HUES64 (cell line): ENCODE measurements around the gene ALMS1.
"Not testable (repeated sequence)": the region's sequence is repeated elsewhere in the genome, so short reads cannot be mapped to it uniquely, and the experiment has no call there.

ENCODE experiments used
- H3K27ac ChIP-seq: 2 replicates; pipeline ENCODE4 v1.7.0; 2013; ENCODE audit warnings: low read depth, low read length, inconsistent platforms
- H3K27me3 ChIP-seq: 2 replicates; pipeline ENCODE4 v1.6.1; 2013; ENCODE audit warnings: mild to moderate bottlenecking, low read length; ENCODE audit not compliant: insufficient read depth
- H3K36me3 ChIP-seq: 2 replicates; pipeline ENCODE4 v1.6.1; 2013; ENCODE audit warnings: mild to moderate bottlenecking, low read length; ENCODE audit not compliant: insufficient read depth
- H3K4me1 ChIP-seq: 2 replicates; pipeline ENCODE4 v1.6.1; 2013; ENCODE audit warnings: mild to moderate bottlenecking, low read length, moderate library complexity; ENCODE audit not compliant: insufficient read depth
- H3K4me3 ChIP-seq: 2 replicates; pipeline ENCODE4 v1.5.1; 2013; ENCODE audit warnings: mild to moderate bottlenecking, low read length, moderate library complexity
- H3K9ac ChIP-seq: 2 replicates; pipeline ENCODE4 v1.6.1; 2013; ENCODE audit warnings: mild to moderate bottlenecking, low read depth, low read length
- H3K9me3 ChIP-seq: 2 replicates; pipeline ENCODE4 v1.6.1; 2013; ENCODE audit warnings: low read depth, low read length; ENCODE audit not compliant: insufficient read depth
- WGBS: fragments of 150-250, 120-280 bp; methylation state at CpG from one replicate; pipeline ENCODE4 v1.1.7; 2013; ENCODE audit warnings: missing lambda C conversion rate; 5-methylcytosine and 5-hydroxymethylcytosine counted together

ALMS1 gene

DNA sequence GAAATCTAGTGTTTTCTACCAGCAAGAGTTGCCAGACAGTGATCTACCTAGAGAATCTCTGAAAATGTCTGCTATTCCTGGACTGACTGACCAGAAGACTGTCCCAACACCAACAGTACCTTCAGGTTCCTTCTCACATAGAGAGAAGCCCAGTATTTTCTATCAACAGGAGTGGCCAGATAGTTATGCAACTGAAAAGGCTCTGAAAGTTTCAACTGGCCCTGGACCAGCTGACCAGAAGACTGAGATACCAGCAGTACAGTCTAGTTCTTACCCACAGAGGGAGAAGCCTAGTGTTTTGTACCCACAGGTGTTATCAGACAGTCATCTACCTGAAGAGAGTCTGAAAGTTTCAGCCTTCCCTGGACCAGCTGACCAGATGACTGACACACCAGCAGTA lies 63.8 kb downstream of the ALMS1 start:
- Histone ChIP-seq H3K27ac (no peak overlapping the region), H3K9me3 (no peaks in the 10 kb centered on the region), H3K27me3 (no peaks in the 10 kb centered on the region), H3K4me1 (no peaks in the 10 kb centered on the region), H3K36me3 (peaks cover 91% of the 10 kb centered on the region), H3K9ac (no peak overlapping the region), H3K4me3 (no peak overlapping the region)

GRCh38 chr2:73451263-73451972 lies 65.8 kb downstream of the ALMS1 start:
- Histone ChIP-seq H3K4me1 (no peaks in the 10 kb centered on the region), H3K27me3 (no peaks in the 10 kb centered on the region), H3K9ac (no peak overlapping the region), H3K9me3 (no peaks in the 10 kb centered on the region; the same call in 1 of the 2 replicates), H3K36me3 (peaks cover 100% of the 10 kb centered on the region), H3K27ac (no peak overlapping the region), H3K4me3 (no peak overlapping the region)
- WGBS, result 95% methylated on average over 1 of the region's 1 CpG

DNA sequence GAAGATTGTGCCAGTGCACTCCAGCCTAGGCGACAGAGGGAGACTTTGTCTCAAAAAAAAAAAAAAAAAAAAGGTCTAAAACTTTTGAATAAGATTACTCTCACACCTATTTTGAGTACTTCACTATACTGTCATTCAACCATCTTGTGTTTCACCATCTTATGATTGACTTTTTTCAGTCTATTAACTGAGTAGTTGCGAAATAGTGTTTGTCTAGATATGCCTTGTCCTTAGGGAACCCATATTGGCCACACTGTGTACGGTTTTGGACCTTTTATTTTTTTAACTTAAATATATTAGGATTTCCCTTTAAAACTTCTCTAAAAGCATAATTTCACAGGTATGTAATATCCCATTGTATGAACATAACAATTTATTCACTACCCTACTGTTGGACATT lies 72.3 kb downstream of the ALMS1 start:
- Histone ChIP-seq H3K36me3 (peaks cover 75% of the 10 kb centered on the region), H3K27me3 (no peaks in the 10 kb centered on the region), H3K27ac (no peak overlapping the region), H3K9ac (no peak overlapping the region), H3K4me3 (no peak overlapping the region), H3K9me3 (peaks cover 35% of the 10 kb centered on the region), H3K4me1 (no peaks in the 10 kb centered on the region)
- WGBS, result 92% methylated on average over 2 of the region's 3 CpGs

GRCh38 chr2:73462388-73462787 lies 76.8 kb downstream of the ALMS1 start:
- not testable (repeated sequence) for H3K27me3 ChIP-seq, H3K27ac ChIP-seq, H3K9ac ChIP-seq, H3K4me3 ChIP-seq, H3K4me1 ChIP-seq
- Histone ChIP-seq H3K36me3 (peaks cover 30% of the 10 kb centered on the region), H3K9me3 (peaks cover 29% of the 10 kb centered on the region)
- 100% methylated on average over 1 of the region's 1 CpG for WGBS

GRCh38 chr2:73468376-73468775 lies 82.7 kb downstream of the ALMS1 start:
- Histone ChIP-seq H3K4me3 (no peak overlapping the region), H3K36me3 (no peaks in the 10 kb centered on the region), H3K27me3 (no peaks in the 10 kb centered on the region), H3K27ac (no peak overlapping the region), H3K4me1 (no peaks in the 10 kb centered on the region), H3K9me3 (no peaks in the 10 kb centered on the region), H3K9ac (no peak overlapping the region)
- WGBS, result 96% methylated on average over 1 of the region's 1 CpG

DNA sequence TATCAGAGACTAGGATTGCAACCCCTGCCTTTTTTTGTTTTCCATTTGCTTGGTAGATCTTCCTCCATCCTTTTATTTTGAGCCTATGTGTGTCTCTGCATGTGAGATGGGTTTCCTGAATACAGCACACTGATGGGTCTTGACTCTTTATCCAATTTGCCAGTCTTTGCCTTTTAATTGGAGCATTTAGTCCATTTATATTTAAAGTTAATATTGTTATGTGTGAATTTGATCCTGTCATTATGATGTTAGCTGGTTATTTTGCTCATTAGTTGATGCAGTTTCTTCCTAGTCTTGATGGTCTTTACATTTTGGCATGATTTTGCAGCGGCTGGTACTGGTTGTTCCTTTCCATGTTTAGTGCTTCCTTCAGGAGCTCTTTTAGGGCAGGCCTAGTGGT lies 98.2 kb downstream of the ALMS1 start:
- not testable (repeated sequence) for H3K4me3 ChIP-seq, H3K27ac ChIP-seq, H3K27me3 ChIP-seq, H3K4me1 ChIP-seq, H3K9ac ChIP-seq
- H3K9me3 ChIP-seq, result peaks cover 22% of the 10 kb centered on the region
- peaks cover 23% of the 10 kb centered on the region for H3K36me3 ChIP-seq
- no CpG with 5 or more reads among the region's 1 CpG for WGBS

DNA sequence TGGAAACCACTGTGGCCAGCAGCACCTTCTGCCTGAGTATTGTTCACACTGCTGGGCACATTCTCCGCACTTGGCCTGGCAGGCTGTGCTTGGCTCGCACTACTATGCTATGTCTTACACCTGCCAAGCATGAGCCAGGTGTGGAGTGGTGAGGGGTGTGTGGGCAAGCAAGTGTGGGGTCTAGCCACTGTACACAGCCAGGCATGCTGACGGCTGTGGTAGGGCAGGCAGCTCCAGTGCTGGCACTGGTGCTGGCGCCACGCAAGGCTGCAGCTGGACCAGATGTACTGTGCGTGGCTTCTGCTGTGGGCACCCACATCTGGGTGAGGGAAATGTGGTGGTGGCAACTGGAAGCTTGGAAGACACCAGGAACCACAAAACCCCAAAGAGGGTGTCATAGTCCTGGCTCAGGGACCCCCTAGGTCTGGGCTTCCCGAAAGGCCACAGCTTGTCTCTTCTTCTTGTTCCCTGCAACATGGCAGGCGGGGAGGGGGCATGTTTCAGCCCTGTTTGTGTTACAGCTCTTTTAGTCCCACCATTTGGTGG lies 101.5 kb downstream of the ALMS1 start:
- 95% methylated on average over 8 of the region's 8 CpGs for WGBS
- Histone ChIP-seq H3K4me1 (no peaks in the 10 kb centered on the region; the same call in 1 of the 2 replicates), H3K9ac (no peak overlapping the region), H3K27me3 (no peaks in the 10 kb centered on the region), H3K36me3 (peaks cover 48% of the 10 kb centered on the region), H3K4me3 (no peak overlapping the region), H3K9me3 (peaks cover 13% of the 10 kb centered on the region), H3K27ac (no peak overlapping the region)

DNA sequence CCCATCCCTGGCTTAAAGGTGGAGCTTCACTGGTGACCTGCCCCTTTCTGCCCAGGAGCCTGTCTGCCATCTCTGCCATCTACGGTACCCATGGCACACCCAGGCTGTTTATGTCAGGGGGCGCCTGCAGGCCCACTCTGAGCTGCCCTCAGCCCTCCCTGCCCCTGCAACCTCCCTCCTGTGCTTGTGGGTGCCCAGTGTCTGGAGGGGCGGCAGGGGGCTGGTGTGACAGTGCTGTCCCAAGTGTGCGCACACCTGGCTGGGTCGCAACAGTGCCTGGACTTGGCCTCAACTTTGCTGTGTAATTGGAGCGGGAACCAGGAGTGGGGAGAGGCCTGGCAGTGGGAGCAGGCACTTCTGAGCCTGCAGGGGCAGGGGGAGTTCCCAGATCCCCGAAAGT lies 102.4 kb downstream of the ALMS1 start:
- H3K4me1 ChIP-seq, result no peaks in the 10 kb centered on the region; the same call in 1 of the 2 replicates
- no peak overlapping the region for H3K9ac ChIP-seq
- H3K27ac ChIP-seq, result no peak overlapping the region
- H3K36me3 ChIP-seq, result peaks cover 49% of the 10 kb centered on the region
- H3K9me3 ChIP-seq, result peaks cover 13% of the 10 kb centered on the region
- WGBS, result 95% methylated on average over 7 of the region's 7 CpGs
- no peaks in the 10 kb centered on the region for H3K27me3 ChIP-seq
- H3K4me3 ChIP-seq, result no peak overlapping the region

DNA sequence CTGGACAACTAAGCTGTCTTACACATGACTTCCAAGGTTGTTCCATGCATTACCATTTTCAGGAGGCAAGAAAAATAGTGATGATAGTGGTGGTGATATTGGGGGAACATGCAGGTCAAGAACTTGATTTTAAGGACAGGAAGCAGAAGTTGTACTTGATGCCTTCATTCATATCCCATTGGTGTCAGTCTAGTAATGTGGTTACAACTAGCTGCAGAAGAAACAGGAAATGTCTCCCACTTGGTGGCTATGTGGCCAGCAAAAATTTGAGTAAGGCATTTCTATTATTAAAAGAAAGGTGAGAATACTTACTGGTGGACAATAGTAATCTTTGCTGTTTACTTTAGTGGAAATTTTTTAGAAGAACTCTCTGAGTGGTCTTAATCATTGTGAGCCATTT lies 103.4 kb downstream of the ALMS1 start:
- Histone ChIP-seq H3K9me3 (peaks cover 13% of the 10 kb centered on the region), H3K9ac (no peak overlapping the region), H3K4me3 (no peak overlapping the region), H3K36me3 (peaks cover 49% of the 10 kb centered on the region), H3K4me1 (no peaks in the 10 kb centered on the region; the same call in 1 of the 2 replicates), H3K27ac (no peak overlapping the region), H3K27me3 (no peaks in the 10 kb centered on the region)

- H3K4me3 ChIP-seq, result no peak overlapping the region
- 94% methylated on average over 1 of the region's 2 CpGs for WGBS
Measured at GRCh38 chr2:73494031-73494430, 108.4 kb downstream of the ALMS1 start.

GRCh38 chr2:73503992-73504570 lies 118.4 kb downstream of the ALMS1 start:
- Histone ChIP-seq H3K36me3 (no peaks in the 10 kb centered on the region; the same call in 1 of the 2 replicates), H3K4me3 (no peak overlapping the region), H3K27me3 (no peaks in the 10 kb centered on the region), H3K4me1 (no peaks in the 10 kb centered on the region), H3K9ac (no peak overlapping the region), H3K27ac (no peak overlapping the region), H3K9me3 (no peaks in the 10 kb centered on the region; the same call in 1 of the 2 replicates)
- WGBS, result 100% methylated on average over 2 of the region's 2 CpGs

More at GRCh38 chr2:73494031-73494430, 108.4 kb downstream of the ALMS1 start:
- no peaks in the 10 kb centered on the region for H3K27me3 ChIP-seq
- H3K9me3 ChIP-seq, result no peaks in the 10 kb centered on the region
- no peak overlapping the region for H3K27ac ChIP-seq
- H3K4me1 ChIP-seq, result no peaks in the 10 kb centered on the region
- no peak overlapping the region for H3K9ac ChIP-seq
- peaks cover 33% of the 10 kb centered on the region for H3K36me3 ChIP-seq
